Esophagus (tissue), 2 donors: ENCODE results near the gene MTX3. TPM values are rescaled to one million over a fixed set of nuclear protein-coding genes. Genes with fewer than 3 reads are reported as not detected.

Source experiments
- H3K27ac ChIP-seq, 2 donors: one replicate each; pipeline ENCODE4 v1.5.1; 2013; ENCODE audit warnings: low read depth in 2 of 2, mild to moderate bottlenecking in 2 of 2, inconsistent platforms in 1 of 2, low read length in 1 of 2, moderate library complexity in 1 of 2
- H3K27me3 ChIP-seq, 2 donors: one replicate each; pipeline ENCODE4 v1.6.1; 2013; ENCODE audit warnings: low read length in 2 of 2, control low read depth in 1 of 2, mild to moderate bottlenecking in 1 of 2; ENCODE audit not compliant: insufficient read depth in 2 of 2, control insufficient read depth in 1 of 2
- H3K36me3 ChIP-seq, 2 donors: one replicate each; pipeline ENCODE4 v1.6.1; 2013; ENCODE audit warnings: low read length in 1 of 2; ENCODE audit not compliant: control insufficient read depth in 2 of 2, insufficient read depth in 2 of 2
- H3K4me1 ChIP-seq, 2 donors: one replicate each; pipeline ENCODE4 v1.6.1; 2013; ENCODE audit warnings: low read length in 1 of 2; ENCODE audit not compliant: control insufficient read depth in 2 of 2, insufficient read depth in 2 of 2
- H3K4me3 ChIP-seq, 2 donors: one replicate each; pipeline ENCODE4 v1.5.1; 2013; ENCODE audit warnings: low read length in 2 of 2, mild to moderate bottlenecking in 2 of 2, low read depth in 1 of 2, moderate library complexity in 1 of 2
- H3K9me3 ChIP-seq, 2 donors: one replicate each; pipeline ENCODE4 v1.6.1; 2013; ENCODE audit warnings: mild to moderate bottlenecking in 2 of 2, low read depth in 1 of 2, low read length in 1 of 2, moderate library complexity in 1 of 2; ENCODE audit not compliant: control insufficient read depth in 2 of 2, insufficient read depth in 1 of 2
- WGBS, 2 donors: extraction: QIAGEN DNeasy Blood & Tissue Kit; methylation state at CpG; one replicate each; pipeline ENCODE4 v1.1.7; 2013; 5-methylcytosine and 5-hydroxymethylcytosine counted together
- polyA plus RNA-seq, 2 donors: library from polyadenylated mRNA; stranded (reverse); fragments of 200-250 nt; gene quantifications; one replicate each; pipeline ENCODE4 v1.2.3, GENCODE V29; 2013
- donor health status: healthy with polysubstance abuse.
- donor health status: Bipolar disorder and iron deficiency.

The MTX3 gene
- polyA plus RNA-seq, 2 donors: 4.2 to 4.8 TPM

GRCh38 chr5:79929095-79929494, 62.0 kb downstream of the MTX3 start:
- Histone ChIP-seq H3K9me3 (no peaks in the 10 kb centered on the region), H3K4me1 (no peaks in the 10 kb centered on the region), H3K4me3 (no peak overlapping the region), H3K36me3 (no peaks in the 10 kb centered on the region), H3K27me3 (no peaks in the 10 kb centered on the region), H3K27ac (no peak overlapping the region)
- 72 to 79% methylated on average over 5 of the region's 5 CpGs for WGBS, 2 donors

Other genes starting within 250 kb of the MTX3 start
- gene THBS4, start 44.1 kb upstream of the MTX3 start, polyA plus RNA-seq: 1 to 10 TPM in 1 of 2 donors, under 1 TPM in 1; 0.71 to 1.0 TPM